Gastrocnemius medialis (tissue), 4 donors: Measurements from ENCODE around the gene DDX3X. TPM values are rescaled to one million over a fixed set of nuclear protein-coding genes. Genes with fewer than 3 reads are reported as not detected.
"Not testable (repeated sequence)": the region's sequence is repeated elsewhere in the genome, so short reads cannot be mapped to it uniquely, and the experiment has no call there.

ENCODE experiments used
- ATAC-seq, 2 donors: fragments of 150-250 bp; one replicate each; pipeline ENCODE4 v1.9.1; 2016
- DNase-seq, 2 donors: peaks; one replicate each; pipeline ENCODE4 v3.0.0-alpha.2; 2019
- H3K27ac ChIP-seq, 4 donors: fragments of 200-600 bp; sonication (generic); 1 replicate in 1 of 4; 2 replicates in 3 of 4; pipeline ENCODE4 v1.5.1; 2016 to 2018; ENCODE audit warnings: mild to moderate bottlenecking in 2 of 4, moderate library complexity in 1 of 4
- H3K27me3 ChIP-seq, 3 donors: fragments of 200-600 bp; sonication (generic) in 2 of 3; 1 replicate in 1 of 3; 2 replicates in 2 of 3; pipeline versions ENCODE4 v1.5.1 to v1.6.0; 2016 to 2019; ENCODE audit warnings: mild to moderate bottlenecking in 1 of 3, moderate library complexity in 1 of 3
- H3K36me3 ChIP-seq, 2 donors: fragments of 200-600 bp; sonication (generic) in 1 of 2; one replicate each; pipeline ENCODE4 v1.5.1; 2017 to 2018
- H3K4me1 ChIP-seq, 2 donors: fragments of 200-600 bp; sonication (generic) in 1 of 2; one replicate each; pipeline ENCODE4 v1.5.1; 2016 to 2017; ENCODE audit warnings: mild to moderate bottlenecking in 2 of 2
- H3K4me3 ChIP-seq, 4 donors: fragments of 200-600 bp; sonication (generic) in 3 of 4; 1 replicate in 1 of 4; 2 replicates in 3 of 4; pipeline ENCODE4 v1.5.1; 2016 to 2019; ENCODE audit warnings: mild to moderate bottlenecking in 2 of 4
- H3K9me3 ChIP-seq, 3 donors: fragments of 200-600 bp; sonication (generic) in 2 of 3; 1 replicate in 1 of 3; 2 replicates in 2 of 3; pipeline ENCODE4 v1.5.1; 2016 to 2019
- POLR2A ChIP-seq, 2 donors: fragments of 450-650 bp; IDR thresholded peaks; one replicate each; pipeline ENCODE4 v1.6.1; 2017; ENCODE audit warnings: antibody characterized with exemption in 2 of 2, mild to moderate bottlenecking in 2 of 2, moderate library complexity in 2 of 2
- in situ Hi-C, 4 donors: fragments of 200-750 bp; cut with MboI; loops; one replicate each; pipeline versions ENCODE4 v1.15.0 to v1.8.0; 2017; ENCODE audit warnings: low sequenced_read_pairs in 4 of 4
- intact Hi-C: fragments of 100-400 bp; cut with DNase I; formaldehyde crosslinking; loops from one replicate; pipeline ENCODE4 v1.15.1; 2023; ENCODE audit warnings: low total_unique reads
- total RNA-seq, 4 donors: library from RNA; depleted of rRNA; stranded (reverse); fragments of >200 nt; gene quantifications; one replicate each; pipeline versions ENCODE4 v1.1.0 to v1.2.3, GENCODE V29; 2016
- TF ChIP-seq, protein P1 (sequence below), 5 experiments: fragments of 450-650 bp in 3 of 5; fragments of 200-600 bp in 2 of 5; sonication (generic) in 2 of 5; IDR thresholded peaks in 4 of 5; conservative IDR thresholded peaks in 1 of 5; 1 replicate in 4 of 5; 2 replicates in 1 of 5; pipeline ENCODE4 v1.5.1; 2016 to 2019; ENCODE audit warnings: antibody characterized with exemption in 5 of 5, mild to moderate bottlenecking in 3 of 5, moderate library complexity in 3 of 5

The DDX3X gene
- total RNA-seq, 4 donors from 2014 or later, result 196 to 331 (median 272) TPM

DNA sequence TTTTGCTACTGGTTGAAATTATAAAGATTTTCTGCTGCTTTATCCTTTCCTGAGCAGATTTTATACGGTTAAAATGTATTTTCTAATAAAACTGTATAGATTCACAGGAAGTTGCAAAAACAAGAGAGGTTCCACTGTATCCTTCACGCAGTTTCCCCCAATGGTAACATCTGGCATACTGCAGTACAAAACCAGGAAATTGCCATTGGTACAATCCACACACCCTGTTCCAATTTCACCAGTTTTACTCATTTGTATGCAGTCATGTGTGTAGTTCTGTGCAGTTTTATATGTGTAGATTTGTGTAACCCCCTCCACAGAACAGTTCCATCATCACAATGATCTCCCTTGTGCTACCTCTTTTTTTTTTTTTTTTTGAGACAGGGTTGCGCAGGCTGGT is 20.0 kb downstream of the DDX3X start:
- Histone ChIP-seq H3K27ac (no peak overlapping the region), H3K9me3 (no peaks in the 10 kb centered on the region), H3K4me1 (peaks cover 0 to 10% of the 10 kb centered on the region in 2 donors), H3K27me3 (no peaks in the 10 kb centered on the region), H3K4me3 (no peak overlapping the region), H3K36me3 (peaks cover 0 to 9% of the 10 kb centered on the region in 2 donors)
- ATAC-seq, result no peak
- no peak for DNase-seq
- intact Hi-C loops, result no loop called here
- in situ Hi-C loops, result no loop called here
- TF ChIP-seq, protein P1, sequence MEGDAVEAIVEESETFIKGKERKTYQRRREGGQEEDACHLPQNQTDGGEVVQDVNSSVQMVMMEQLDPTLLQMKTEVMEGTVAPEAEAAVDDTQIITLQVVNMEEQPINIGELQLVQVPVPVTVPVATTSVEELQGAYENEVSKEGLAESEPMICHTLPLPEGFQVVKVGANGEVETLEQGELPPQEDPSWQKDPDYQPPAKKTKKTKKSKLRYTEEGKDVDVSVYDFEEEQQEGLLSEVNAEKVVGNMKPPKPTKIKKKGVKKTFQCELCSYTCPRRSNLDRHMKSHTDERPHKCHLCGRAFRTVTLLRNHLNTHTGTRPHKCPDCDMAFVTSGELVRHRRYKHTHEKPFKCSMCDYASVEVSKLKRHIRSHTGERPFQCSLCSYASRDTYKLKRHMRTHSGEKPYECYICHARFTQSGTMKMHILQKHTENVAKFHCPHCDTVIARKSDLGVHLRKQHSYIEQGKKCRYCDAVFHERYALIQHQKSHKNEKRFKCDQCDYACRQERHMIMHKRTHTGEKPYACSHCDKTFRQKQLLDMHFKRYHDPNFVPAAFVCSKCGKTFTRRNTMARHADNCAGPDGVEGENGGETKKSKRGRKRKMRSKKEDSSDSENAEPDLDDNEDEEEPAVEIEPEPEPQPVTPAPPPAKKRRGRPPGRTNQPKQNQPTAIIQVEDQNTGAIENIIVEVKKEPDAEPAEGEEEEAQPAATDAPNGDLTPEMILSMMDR (IDR thresholded peaks at IDR 0.05 in 4 of 5, conservative IDR thresholded peaks at IDR 0.05 in 1 of 5), result no peak
- no peak for TF ChIP-seq POLR2A (IDR thresholded peaks at IDR 0.05)

DNA sequence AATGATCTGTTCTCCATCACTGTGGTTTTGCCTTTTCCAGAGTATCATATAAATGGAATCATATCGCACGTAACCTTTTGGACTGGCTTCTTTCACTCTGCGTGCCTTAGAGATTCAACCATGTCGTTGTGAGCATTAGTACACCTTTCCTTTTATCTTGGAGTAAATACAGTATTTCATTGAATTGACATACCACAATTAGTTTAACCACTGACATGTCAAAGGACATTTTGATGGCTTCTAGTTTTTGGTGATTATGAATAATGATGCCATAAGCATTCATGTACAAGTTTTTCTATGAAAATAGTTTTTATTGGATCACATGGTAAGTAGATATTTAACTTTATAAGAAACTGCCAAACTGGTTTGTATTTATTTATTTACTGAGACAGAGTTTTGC is 35.2 kb downstream of the DDX3X start:
- Histone ChIP-seq H3K27ac (no peak overlapping the region), H3K4me1 (no peaks in the 10 kb centered on the region), H3K36me3 (no peaks in the 10 kb centered on the region), H3K9me3 (no peaks in the 10 kb centered on the region), H3K4me3 (no peak overlapping the region), H3K27me3 (no peaks in the 10 kb centered on the region)
- ATAC-seq (no peak), DNase-seq (no peak)
- in situ Hi-C loops (no loop called here), intact Hi-C loops (no loop called here)
- no peak for TF ChIP-seq POLR2A (IDR thresholded peaks at IDR 0.05)
- TF ChIP-seq, protein P1 (IDR thresholded peaks at IDR 0.05 in 4 of 5, conservative IDR thresholded peaks at IDR 0.05 in 1 of 5), result no peak

DNA sequence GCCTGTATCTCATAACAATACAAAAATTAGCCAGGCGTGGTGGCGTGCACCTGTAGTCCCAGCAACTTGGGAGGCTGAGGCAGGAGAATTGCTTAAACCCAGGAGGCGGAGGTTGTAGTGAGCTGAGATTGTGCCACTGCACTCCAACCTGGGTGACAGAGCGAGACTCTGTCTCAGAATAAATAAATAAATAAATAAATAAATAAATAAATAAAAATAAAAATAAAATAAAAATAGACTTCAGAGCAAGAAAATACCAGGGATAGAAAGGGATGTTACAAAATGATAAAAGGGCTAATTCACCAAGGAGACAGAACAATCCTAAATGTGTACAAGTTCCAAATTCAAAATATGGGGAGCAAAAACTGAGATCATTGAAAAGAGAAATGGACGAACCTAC is 37.6 kb downstream of the DDX3X start:
- in situ Hi-C loops, DNase-seq, H3K4me3 ChIP-seq, ATAC-seq, H3K4me1 ChIP-seq, H3K27ac ChIP-seq, H3K36me3 ChIP-seq, H3K27me3 ChIP-seq, H3K9me3 ChIP-seq, intact Hi-C loops: not testable (repeated sequence)

DNA sequence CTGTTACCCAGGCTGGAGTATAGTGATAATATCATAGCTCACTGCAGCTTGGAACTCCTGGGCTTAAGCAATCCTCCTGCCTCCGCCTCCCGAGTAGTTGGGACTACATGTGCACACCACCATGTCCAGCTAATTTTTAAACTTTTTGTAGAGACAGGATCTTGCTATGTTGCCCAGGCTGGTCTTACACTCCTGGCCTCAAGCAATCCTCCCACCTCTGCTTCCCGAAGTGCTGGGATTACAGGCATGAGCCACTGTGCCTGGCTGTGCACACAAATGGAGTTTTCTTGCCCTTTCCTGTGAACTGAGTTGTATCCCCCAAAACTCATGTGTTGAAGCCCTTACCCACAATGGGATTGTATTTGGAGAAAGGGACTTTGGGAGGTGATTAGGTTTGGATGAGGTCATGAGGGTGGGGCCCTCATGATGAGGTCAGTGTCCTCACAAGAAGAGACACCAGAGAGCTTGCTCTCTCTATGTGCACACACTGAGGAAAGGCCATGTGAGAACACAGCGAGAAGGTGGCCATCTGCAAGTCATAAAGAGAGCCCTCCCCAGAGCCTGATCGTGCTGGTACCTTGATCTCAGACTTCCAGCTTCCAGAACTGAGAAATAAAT is 40.1 kb downstream of the DDX3X start:
- Histone ChIP-seq H3K9me3 (no peaks in the 10 kb centered on the region), H3K27me3 (no peaks in the 10 kb centered on the region), H3K27ac (no peak overlapping the region), H3K4me3 (no peak overlapping the region), H3K36me3 (no peaks in the 10 kb centered on the region), H3K4me1 (no peaks in the 10 kb centered on the region)
- intact Hi-C loops (no loop called here), in situ Hi-C loops (no loop called here)
- no peak for TF ChIP-seq POLR2A (IDR thresholded peaks at IDR 0.05)
- TF ChIP-seq, protein P1 (IDR thresholded peaks at IDR 0.05 in 4 of 5, conservative IDR thresholded peaks at IDR 0.05 in 1 of 5), result no peak
- ATAC-seq, result no peak
- no peak for DNase-seq

DNA sequence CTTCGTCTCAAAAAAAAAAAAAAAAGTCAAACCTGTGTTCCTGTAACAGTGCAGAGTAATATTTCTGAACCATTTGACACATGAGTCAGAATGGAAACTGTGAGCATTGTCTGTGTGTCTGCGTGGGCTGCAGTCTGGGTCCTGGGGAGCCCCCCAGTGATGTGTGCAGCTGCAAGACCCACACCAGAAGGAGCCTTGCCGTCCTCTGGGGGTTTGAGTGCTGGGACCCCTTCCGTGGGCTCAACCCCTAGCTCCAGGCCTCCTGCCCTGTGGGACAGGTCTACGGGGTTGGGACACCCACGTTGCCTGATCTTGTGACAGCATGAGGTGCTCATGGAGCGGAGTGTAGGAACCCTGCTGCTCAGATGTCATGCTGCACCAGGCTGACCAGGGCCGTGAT is 43.7 kb downstream of the DDX3X start:
- no peak for ATAC-seq

More for the DNA sequence above, 43.7 kb downstream of the DDX3X start:
- in situ Hi-C loops (no loop called here), intact Hi-C loops (no loop called here)
- no peak for TF ChIP-seq POLR2A (IDR thresholded peaks at IDR 0.05)
- TF ChIP-seq, protein P1 (IDR thresholded peaks at IDR 0.05 in 4 of 5, conservative IDR thresholded peaks at IDR 0.05 in 1 of 5), result no peak
- DNase-seq, result no peak
- H3K9me3 ChIP-seq, result no peaks in the 10 kb centered on the region
- H3K4me1 ChIP-seq, result no peaks in the 10 kb centered on the region
- H3K27ac ChIP-seq, result no peak overlapping the region
- no peaks in the 10 kb centered on the region for H3K36me3 ChIP-seq
- no peak overlapping the region for H3K4me3 ChIP-seq
- no peaks in the 10 kb centered on the region for H3K27me3 ChIP-seq
